DOHH2 (cell line): ENCODE data around the gene ZDHHC17.

Experiments used
- CTCF ChIP-seq: fragments of 200-600 bp; sonication (generic); IDR thresholded peaks from one replicate; pipeline ENCODE4 v1.5.1; 2014; ENCODE audit warnings: antibody characterized with exemption, mild to moderate bottlenecking, low read depth, low read length; ENCODE audit not compliant: poor library complexity, severe bottlenecking
- EZH2phosphoT487 ChIP-seq: fragments of 200-600 bp; sonication (generic); IDR thresholded peaks from 2 replicates; pipeline ENCODE4 v1.6.1; 2017; ENCODE audit warnings: borderline replicate concordance, mild to moderate bottlenecking, antibody characterized with exemption, low read length, moderate library complexity, mixed read lengths

- TF ChIP-seq EZH2phosphoT487 (no peak), CTCF (no peak)
Measured at GRCh38 chr12:76778364-76778763, 14.4 kb downstream of the ZDHHC17 start.
